Measurements from ENCODE around the gene KRTAP5-1.

GRCh38 chr11:1538153-1538552 lies 46.9 kb downstream of the KRTAP5-1 start:
- no peak for TF ChIP-seq CTCF (IDR thresholded peaks at IDR 0.05)
- TF ChIP-seq EP300 (IDR thresholded peaks at IDR 0.05), result no peak

Measured in sigmoid colon (tissue), 4 donors.